Endothelial cell of umbilical vein (primary cell): Measurements from ENCODE around the gene EEFSEC. TPM values are rescaled to one million over a fixed set of nuclear protein-coding genes. Genes with fewer than 3 reads are reported as not detected.

Source experiments
- BruUV-seq: library from RNA; stranded (reverse); fragments of 400-500 nt; replicated peaks from 2 replicates; lab custom pipeline; 2021; lab: Mats Ljungman, UMichigan
- CTCF ChIA-PET: fragments of 300-600, 350-600 bp; sonication (Branson Sonifier 250); formaldehyde crosslinking; loops from one replicate; lab custom pipeline; 2021; ENCODE audit warnings: antibody characterized with exemption, inconsistent platforms; lab: Charles Lee
- POLR2A ChIA-PET: fragments of 300-600, 350-600 bp; sonication (Branson Sonifier 250); formaldehyde crosslinking; loops from one replicate; lab custom pipeline; 2021; ENCODE audit warnings: antibody characterized with exemption, inconsistent platforms; lab: Charles Lee
- DNase-seq: peaks from one replicate; pipeline ENCODE4 v3.0.0-alpha.2; 2011; ENCODE audit warnings: low read depth, low spot score
- FAIRE-seq: peaks from 2 replicates; lab custom pipeline; 2011; peaks lifted over from hg19 to GRCh38; lab: Jason Lieb, UNC
- H2AFZ ChIP-seq: 2 replicates; pipeline ENCODE4 v1.6.0; 2012; ENCODE audit warnings: low read depth, low read length, control low read depth, inconsistent platforms
- H3K27ac ChIP-seq: 2 replicates; pipeline ENCODE4 v1.5.1; 2011; ENCODE audit warnings: low read depth, mild to moderate bottlenecking, control low read depth, low read length, moderate library complexity; ENCODE audit not compliant: insufficient read depth
- H3K27me3 ChIP-seq, 2 experiments: 2 replicates each; pipeline versions ENCODE4 v1.6.0 to v1.6.1; 2011; ENCODE audit warnings: low read length in 2 of 2, mixed read lengths in 1 of 2; ENCODE audit not compliant: control insufficient read depth in 2 of 2, insufficient read depth in 2 of 2
- H3K36me3 ChIP-seq, 2 experiments: 2 replicates in 1 of 2; 3 replicates in 1 of 2; pipeline ENCODE4 v1.5.1; 2011; ENCODE audit warnings: low read length in 2 of 2, mild to moderate bottlenecking in 1 of 2, moderate library complexity in 1 of 2; ENCODE audit not compliant: control insufficient read depth in 2 of 2, insufficient read depth in 2 of 2; ENCODE audit errors: extremely low read depth in 1 of 2
- H3K4me1 ChIP-seq: 3 replicates; pipeline ENCODE4 v1.5.1; 2011; ENCODE audit warnings: mild to moderate bottlenecking, low read length; ENCODE audit not compliant: control insufficient read depth, insufficient read depth; ENCODE audit errors: extremely low read depth
- H3K4me2 ChIP-seq: 2 replicates; pipeline ENCODE4 v1.6.1; 2011; ENCODE audit warnings: low read length, control low read depth, mixed read lengths; ENCODE audit not compliant: insufficient read depth
- H3K4me3 ChIP-seq, 3 experiments: fragments of 200-600 bp in 1 of 3; sonication (generic), shearing (Covaris generic) in 1 of 3; replicated peaks in 1 of 3; 2 replicates each; pipeline ENCODE4 v1.5.1; 2011 to 2016; ENCODE audit warnings: control low read depth in 3 of 3, low read length in 3 of 3, mild to moderate bottlenecking in 2 of 3, inconsistent platforms in 1 of 3, low read depth in 1 of 3, moderate library complexity in 1 of 3; ENCODE audit not compliant: insufficient read depth in 1 of 3
- H3K79me2 ChIP-seq: 2 replicates; pipeline ENCODE4 v1.6.0; 2012; ENCODE audit warnings: low read length, inconsistent platforms; ENCODE audit not compliant: control insufficient read depth, insufficient read depth
- H3K9ac ChIP-seq: replicated peaks from 2 replicates; pipeline ENCODE3; 2011; ENCODE audit warnings: low read length, control low read depth; ENCODE audit not compliant: insufficient read depth; ENCODE audit errors: extremely low read depth
- H3K9me1 ChIP-seq: replicated peaks from 3 replicates; pipeline ENCODE4 v1.6.0; 2011; ENCODE audit warnings: mild to moderate bottlenecking, low read length; ENCODE audit not compliant: control insufficient read depth, insufficient read depth; ENCODE audit errors: extremely low read depth
- H3K9me3 ChIP-seq: replicated peaks from 2 replicates; pipeline ENCODE4 v1.5.1; 2012; ENCODE audit warnings: low read length, inconsistent platforms; ENCODE audit not compliant: control insufficient read depth, insufficient read depth
- H4K20me1 ChIP-seq: replicated peaks from 2 replicates; pipeline ENCODE3; 2011; ENCODE audit warnings: mild to moderate bottlenecking, low read length; ENCODE audit not compliant: control insufficient read depth, insufficient read depth; ENCODE audit errors: extremely low read depth
- EZH2 ChIP-seq: IDR thresholded peaks from 2 replicates; pipeline ENCODE4 v1.6.1; 2012; ENCODE audit warnings: borderline replicate concordance, low read depth, mild to moderate bottlenecking, moderate library complexity, low read length, inconsistent platforms; ENCODE audit not compliant: severe bottlenecking
- FOS ChIP-seq: IDR thresholded peaks from 2 replicates; pipeline ENCODE4 v1.6.1; 2011; ENCODE audit warnings: mild to moderate bottlenecking, low read length, moderate library complexity, borderline replicate concordance; ENCODE audit not compliant: insufficient read depth
- GATA2 ChIP-seq: IDR thresholded peaks from 2 replicates; pipeline ENCODE4 v1.7.0; 2011; ENCODE audit warnings: low read depth, mild to moderate bottlenecking, moderate library complexity, mixed read lengths, low read length; ENCODE audit not compliant: insufficient read length, insufficient read depth
- JUN ChIP-seq: IDR thresholded peaks from 2 replicates; pipeline ENCODE4 v1.6.1; 2011; ENCODE audit warnings: borderline replicate concordance, low read depth; ENCODE audit not compliant: insufficient read length, insufficient read depth
- MYC ChIP-seq: IDR thresholded peaks from one replicate; pipeline ENCODE4 v1.6.1; 2011; ENCODE audit warnings: mild to moderate bottlenecking, low read depth, low read length
- POLR2A ChIP-seq: IDR thresholded peaks from 2 replicates; pipeline ENCODE4 v1.6.1; 2012; ENCODE audit warnings: low read depth, mild to moderate bottlenecking, control low read depth, low read length
- POLR2AphosphoS5 ChIP-seq: IDR thresholded peaks from 2 replicates; pipeline ENCODE4 v1.6.1; 2012; ENCODE audit warnings: low read depth, mild to moderate bottlenecking, control low read depth, low read length, moderate library complexity; ENCODE audit not compliant: insufficient read depth
- dilution Hi-C: fragments of 300-500 bp; cut with MboI; formaldehyde crosslinking; loops from one replicate; pipeline ENCODE4 v1.15.0; 2019; ENCODE audit warnings: low sequenced_read_pairs; ENCODE audit not compliant: extremely low pct_ligation_motif_present
- intact Hi-C: fragments of 100-400 bp; cut with micrococcal nuclease; formaldehyde crosslinking; loops from one replicate; pipeline ENCODE4 v1.10.0; 2022
- polyA plus RNA-seq, 4 experiments: library from polyadenylated mRNA; depleted of rRNA in 3 of 4; stranded (reverse) in 3 of 4; unstranded in 1 of 4; fragments of >200 nt; gene quantifications; 2 replicates each; pipeline versions ENCODE4 v1.2.1 to v1.2.3, GENCODE V29; 2011 to 2012; ENCODE audit warnings: missing spikeins in 1 of 4
- total RNA-seq: library from RNA; stranded (reverse); gene quantifications from 2 replicates; pipeline ENCODE4 v1.2.3, GENCODE V29; 2021
- TF ChIP-seq, protein P1 (sequence below), 2 donors: IDR thresholded peaks; 1 replicate in 1 of 2; 2 replicates in 1 of 2; pipeline ENCODE4 v1.5.1; 2011; ENCODE audit warnings: low read length in 2 of 2, mild to moderate bottlenecking in 2 of 2, moderate library complexity in 2 of 2, control low read depth in 1 of 2, inconsistent platforms in 1 of 2, low read depth in 1 of 2; ENCODE audit not compliant: insufficient read depth in 1 of 2; ENCODE audit errors: extremely low read depth in 1 of 2
- TF ChIP-seq, protein P2 (sequence below): IDR thresholded peaks from 2 replicates; pipeline ENCODE4 v1.6.1; 2011; ENCODE audit not compliant: insufficient read depth, insufficient read length

Gene EEFSEC
- total and polyA plus RNA-seq, 2 donors (not counting 3 experiments of a cell fraction or from before 2014, with no cell fraction given) = 13.1 to 14.5 TPM

DNA sequence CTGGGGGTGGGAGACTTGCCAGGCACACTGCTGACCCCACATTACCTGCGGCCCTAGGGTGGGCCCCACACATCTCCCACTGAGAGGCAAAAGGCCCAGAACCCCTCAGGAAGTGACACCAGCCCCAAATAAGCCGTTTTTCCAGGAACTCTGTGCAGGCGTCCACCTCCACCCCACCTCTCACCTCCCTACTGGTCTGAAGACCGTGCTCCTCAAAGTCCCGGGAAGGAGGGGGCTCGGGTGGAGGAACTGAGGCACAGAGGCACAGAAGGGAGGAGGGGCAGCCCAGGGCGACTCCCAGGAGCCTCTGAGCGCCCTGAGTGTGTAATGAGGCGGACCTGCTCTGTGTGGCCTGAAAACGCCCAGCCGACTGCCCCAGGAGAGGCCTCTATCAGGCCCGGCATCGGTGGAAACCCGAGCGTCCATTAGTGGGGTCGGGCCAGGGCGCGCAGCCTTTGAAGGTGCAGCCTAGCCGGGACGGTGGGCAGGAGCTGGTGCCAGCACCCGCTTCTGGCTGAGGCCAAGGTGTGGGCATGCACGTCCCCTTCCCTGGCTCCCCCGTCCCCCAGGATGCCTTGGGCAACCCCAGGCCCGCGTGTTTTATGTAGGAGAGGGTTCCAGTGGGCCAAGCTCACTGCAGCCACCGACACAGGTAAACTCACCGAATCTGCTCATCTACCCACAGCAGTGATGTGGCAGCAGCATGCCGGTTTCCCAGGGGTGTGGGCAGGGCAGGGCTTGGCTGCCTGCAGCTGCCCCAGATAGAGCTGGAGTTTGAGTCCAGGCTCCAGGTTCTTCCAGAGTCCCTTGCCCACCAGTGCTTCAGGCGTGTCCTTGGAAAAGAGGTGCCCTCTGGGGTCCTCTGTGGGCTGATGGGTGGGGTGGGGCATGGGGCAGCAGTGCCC, 257.6 kb downstream of the EEFSEC start:
- BruUV-seq = no TSS peak
- dilution Hi-C loops = no loop called here

More for the DNA sequence above, 257.6 kb downstream of the EEFSEC start:
- H3K4me1 ChIP-seq = no peaks in the 10 kb centered on the region
- H3K9ac ChIP-seq = no peak overlapping the region
- H3K4me3 ChIP-seq = no peak overlapping the region
- no peaks in the 10 kb centered on the region for H3K79me2 ChIP-seq
- H2AFZ ChIP-seq = no peak overlapping the region
- DNase-seq = no peak
- no peaks in the 10 kb centered on the region for H3K9me3 ChIP-seq
- intact Hi-C loops = no loop called here
- ChIA-PET CTCF (interaction anchor here (1.2 kb wide), 1 partner anchor 19 kb away, joined by 3 read pairs; no protein-coding TSS in a partner anchor), POLR2A (no interaction called here)
- H3K9me1 ChIP-seq = no peaks in the 10 kb centered on the region
- H3K27ac ChIP-seq = no peak overlapping the region
- H3K27me3 ChIP-seq = no peaks in the 10 kb centered on the region
- H3K36me3 ChIP-seq = no peaks in the 10 kb centered on the region
- TF ChIP-seq MYC (no peak), EZH2 (no peak), JUN (no peak), FOS (no peak), GATA2 (no peak), POLR2AphosphoS5 (no peak), POLR2A (no peak)
- TF ChIP-seq, protein P1, sequence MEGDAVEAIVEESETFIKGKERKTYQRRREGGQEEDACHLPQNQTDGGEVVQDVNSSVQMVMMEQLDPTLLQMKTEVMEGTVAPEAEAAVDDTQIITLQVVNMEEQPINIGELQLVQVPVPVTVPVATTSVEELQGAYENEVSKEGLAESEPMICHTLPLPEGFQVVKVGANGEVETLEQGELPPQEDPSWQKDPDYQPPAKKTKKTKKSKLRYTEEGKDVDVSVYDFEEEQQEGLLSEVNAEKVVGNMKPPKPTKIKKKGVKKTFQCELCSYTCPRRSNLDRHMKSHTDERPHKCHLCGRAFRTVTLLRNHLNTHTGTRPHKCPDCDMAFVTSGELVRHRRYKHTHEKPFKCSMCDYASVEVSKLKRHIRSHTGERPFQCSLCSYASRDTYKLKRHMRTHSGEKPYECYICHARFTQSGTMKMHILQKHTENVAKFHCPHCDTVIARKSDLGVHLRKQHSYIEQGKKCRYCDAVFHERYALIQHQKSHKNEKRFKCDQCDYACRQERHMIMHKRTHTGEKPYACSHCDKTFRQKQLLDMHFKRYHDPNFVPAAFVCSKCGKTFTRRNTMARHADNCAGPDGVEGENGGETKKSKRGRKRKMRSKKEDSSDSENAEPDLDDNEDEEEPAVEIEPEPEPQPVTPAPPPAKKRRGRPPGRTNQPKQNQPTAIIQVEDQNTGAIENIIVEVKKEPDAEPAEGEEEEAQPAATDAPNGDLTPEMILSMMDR (IDR thresholded peaks at IDR 0.05; ENCODE audit: extremely low read depth in 1 of 2, insufficient read depth in 1 of 2, low read depth in 1 of 2, low read length in 2 of 2) = no peak
- TF ChIP-seq, protein P2, sequence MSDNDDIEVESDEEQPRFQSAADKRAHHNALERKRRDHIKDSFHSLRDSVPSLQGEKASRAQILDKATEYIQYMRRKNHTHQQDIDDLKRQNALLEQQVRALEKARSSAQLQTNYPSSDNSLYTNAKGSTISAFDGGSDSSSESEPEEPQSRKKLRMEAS = no peak
- no peak overlapping the region for H3K4me2 ChIP-seq
- FAIRE-seq = no peak
- H4K20me1 ChIP-seq = no peaks in the 10 kb centered on the region
